ENCODE data around the gene CDC42EP3. TPM values are rescaled to one million over a fixed set of nuclear protein-coding genes. Genes with fewer than 3 reads are reported as not detected.
A peak's percentile ranks its signal among the peaks of the same experiment; 100 is the strongest.

CDC42EP3 gene
- polyA plus RNA-seq, 2 of the 4 experiments (the other 2 are of a cell fraction) = 23.8 to 39.1 TPM

DNA sequence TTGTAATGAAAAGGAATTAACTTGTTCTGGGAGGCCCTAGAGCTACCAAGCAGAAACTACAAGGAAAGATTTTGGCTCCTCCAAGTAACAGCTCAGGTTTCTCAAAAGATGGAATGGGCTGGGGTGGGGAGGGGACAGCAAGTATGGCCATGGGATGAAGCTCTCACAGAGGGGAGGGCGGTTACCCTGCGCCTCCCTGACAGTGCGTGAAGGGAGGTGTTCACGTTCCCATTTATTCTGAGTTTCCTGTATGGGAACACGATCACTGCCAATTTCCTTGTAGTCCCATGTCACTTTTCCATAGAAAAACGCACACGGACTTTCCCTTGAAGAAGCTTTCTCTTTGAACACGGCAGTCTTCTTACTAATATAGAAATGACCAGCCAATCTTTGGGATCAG lies 17.0 kb downstream of the CDC42EP3 start:
- CTCF ChIA-PET = interaction anchor here (0.7 to 3.3 kb wide), 7 partner anchors 12 to 240 kb away, joined by 3 to 13 read pairs (median 4); no protein-coding TSS in a partner anchor
- H3K4me2 ChIP-seq = peak overlapping the region; percentile 25
- H3K9me3 ChIP-seq = no peaks in the 10 kb centered on the region
- peaks cover 89% of the 10 kb centered on the region for H3K4me1 ChIP-seq
- peak overlapping the region; percentile 43 to 85 for H3K27ac ChIP-seq
- no peak for ATAC-seq
- DNase-seq (ENCODE audit: low read depth in 1 of 2, low spot score in 1 of 2) = no peak
- 89% methylated on average over 8 of the region's 8 CpGs for WGBS (ENCODE audit: missing lambda C conversion rate)
- TF ChIP-seq RARB (CRISPR knock-in tag; IDR thresholded peaks at IDR 0.05) = no peak
- no peak for TF ChIP-seq MAZ (IDR thresholded peaks at IDR 0.05; ENCODE audit: borderline replicate concordance, low read depth, low read length)
- TF ChIP-seq MYC (IDR thresholded peaks at IDR 0.05; ENCODE audit: borderline replicate concordance, low read length) = no peak
- TF ChIP-seq TFCP2L1 (CRISPR knock-in tag; IDR thresholded peaks at IDR 0.05) = no peak
- no peak for TF ChIP-seq HDAC2 (IDR thresholded peaks at IDR 0.05)
- TF ChIP-seq, protein P1, sequence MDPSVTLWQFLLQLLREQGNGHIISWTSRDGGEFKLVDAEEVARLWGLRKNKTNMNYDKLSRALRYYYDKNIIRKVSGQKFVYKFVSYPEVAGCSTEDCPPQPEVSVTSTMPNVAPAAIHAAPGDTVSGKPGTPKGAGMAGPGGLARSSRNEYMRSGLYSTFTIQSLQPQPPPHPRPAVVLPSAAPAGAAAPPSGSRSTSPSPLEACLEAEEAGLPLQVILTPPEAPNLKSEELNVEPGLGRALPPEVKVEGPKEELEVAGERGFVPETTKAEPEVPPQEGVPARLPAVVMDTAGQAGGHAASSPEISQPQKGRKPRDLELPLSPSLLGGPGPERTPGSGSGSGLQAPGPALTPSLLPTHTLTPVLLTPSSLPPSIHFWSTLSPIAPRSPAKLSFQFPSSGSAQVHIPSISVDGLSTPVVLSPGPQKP (IDR thresholded peaks at IDR 0.05; ENCODE audit: low read depth, low read length) = no peak
- TF ChIP-seq SREBF2 (IDR thresholded peaks at IDR 0.05) = no peak
- TF ChIP-seq EHF (CRISPR knock-in tag; IDR thresholded peaks at IDR 0.05) = no peak
- TF ChIP-seq KDM5A (IDR thresholded peaks at IDR 0.05) = no peak
- TF ChIP-seq FOXS1 (CRISPR knock-in tag; IDR thresholded peaks at IDR 0.05) = no peak
- no peak for TF ChIP-seq HOXB5 (CRISPR knock-in tag; IDR thresholded peaks at IDR 0.05)
- POLR2A ChIA-PET = no interaction called here
- no peak overlapping the region for H3K4me3 ChIP-seq
- FAIRE-seq = no peak

DNA sequence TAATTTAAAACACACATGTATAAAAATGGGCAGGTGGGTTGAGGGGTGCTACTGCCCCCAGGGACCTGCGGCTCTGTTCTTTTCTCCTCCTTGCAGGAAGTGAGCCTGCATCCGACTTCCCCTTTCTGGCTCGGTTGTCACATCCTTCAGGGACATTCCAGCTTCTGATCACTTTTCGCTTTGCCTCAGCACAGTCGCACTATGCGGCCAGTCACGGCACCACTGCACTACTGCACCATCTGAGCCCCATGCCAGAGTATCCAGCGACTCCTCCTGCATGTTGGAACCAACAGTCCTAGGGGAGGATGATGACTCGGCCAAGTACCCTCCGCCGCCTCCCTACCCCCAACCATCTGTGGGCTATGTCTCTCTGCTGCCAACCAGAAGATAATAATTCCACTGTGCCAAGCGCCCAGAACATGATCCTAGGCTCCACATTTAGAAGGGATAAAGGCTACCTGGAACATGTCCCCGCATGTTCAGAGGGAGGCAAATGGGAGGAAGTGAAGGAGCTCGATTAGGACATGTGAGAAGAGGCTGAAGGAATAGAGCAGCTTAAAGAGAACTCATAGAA lies 17.6 kb downstream of the CDC42EP3 start:
- Histone ChIP-seq H3K4me3 (no peak overlapping the region), H3K4me2 (peak overlapping the region; percentile 25), H3K9me3 (no peaks in the 10 kb centered on the region), H3K27ac (peak overlapping the region; percentile 43 to 85), H3K4me1 (peaks cover 85% of the 10 kb centered on the region)
- TF ChIP-seq JUNB (IDR thresholded peaks at IDR 0.05) (no peak), SMC3 (IDR thresholded peaks at IDR 0.05) (no peak), MAZ (IDR thresholded peaks at IDR 0.05; ENCODE audit: borderline replicate concordance, low read depth, low read length) (no peak), NR3C1 (IDR thresholded peaks at IDR 0.05) (no peak)
- WGBS (ENCODE audit: missing lambda C conversion rate) = 89% methylated on average over 14 of the region's 14 CpGs
- FAIRE-seq = no peak
- CTCF ChIA-PET = interaction anchor here (0.7 to 1.6 kb wide), 7 partner anchors 13 to 239 kb away, joined by 3 to 9 read pairs (median 4); no protein-coding TSS in a partner anchor
- DNase-seq (ENCODE audit: low read depth in 1 of 2, low spot score in 1 of 2) = no peak
- ATAC-seq = 0 out of 6 replicates have a peak, but pooled peaks of 1 of the 2 experiments have one; percentile 17
- POLR2A ChIA-PET = interaction anchor here (0.7 kb wide), 1 partner anchor 276 kb away, joined by 4 read pairs; no protein-coding TSS in a partner anchor

DNA sequence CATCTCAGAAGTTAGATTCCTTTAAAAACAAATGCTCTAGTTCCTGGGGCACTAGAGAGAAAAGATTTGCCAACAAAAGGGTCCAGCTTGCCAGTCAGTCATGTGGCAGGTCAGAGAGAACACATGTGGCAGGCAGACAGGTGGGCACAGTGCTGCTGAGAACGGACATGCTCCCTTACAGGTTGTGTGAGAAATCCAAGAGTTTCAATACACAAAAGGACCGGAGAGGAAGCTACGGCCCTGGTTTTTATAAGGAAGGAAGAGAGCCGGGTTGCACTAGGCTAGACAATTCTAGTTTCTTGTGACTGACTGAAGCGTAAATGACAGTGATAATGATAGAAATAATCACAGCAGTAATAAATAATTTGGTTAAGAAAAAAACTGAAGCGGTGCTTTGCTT lies 18.3 kb downstream of the CDC42EP3 start:
- ChIA-PET CTCF (interaction anchor here (0.9 to 1.6 kb wide), 4 partner anchors 19 to 238 kb away, joined by 3 to 9 read pairs (median 4); no protein-coding TSS in a partner anchor), POLR2A (interaction anchor here (1.0 kb wide), 1 partner anchor 19 kb away, joined by 6 read pairs; no protein-coding TSS in a partner anchor)
- ATAC-seq (no peak), FAIRE-seq (no peak), DNase-seq (ENCODE audit: low read depth in 1 of 2, low spot score in 1 of 2) (no peak)
- Histone ChIP-seq H3K4me3 (no peak overlapping the region), H3K4me1 (peaks cover 86% of the 10 kb centered on the region), H3K9me3 (no peaks in the 10 kb centered on the region), H3K27ac (peak overlapping the region; percentile 43 to 85), H3K4me2 (0 out of 3 replicates have a peak overlapping the region, but pooled peaks have one; percentile 2)
- 92% methylated on average over 6 of the region's 6 CpGs for WGBS (ENCODE audit: missing lambda C conversion rate)
- TF ChIP-seq, protein P2, sequence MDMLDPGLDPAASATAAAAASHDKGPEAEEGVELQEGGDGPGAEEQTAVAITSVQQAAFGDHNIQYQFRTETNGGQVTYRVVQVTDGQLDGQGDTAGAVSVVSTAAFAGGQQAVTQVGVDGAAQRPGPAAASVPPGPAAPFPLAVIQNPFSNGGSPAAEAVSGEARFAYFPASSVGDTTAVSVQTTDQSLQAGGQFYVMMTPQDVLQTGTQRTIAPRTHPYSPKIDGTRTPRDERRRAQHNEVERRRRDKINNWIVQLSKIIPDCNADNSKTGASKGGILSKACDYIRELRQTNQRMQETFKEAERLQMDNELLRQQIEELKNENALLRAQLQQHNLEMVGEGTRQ (IDR thresholded peaks at IDR 0.05) = no peak
- TF ChIP-seq, protein P3, sequence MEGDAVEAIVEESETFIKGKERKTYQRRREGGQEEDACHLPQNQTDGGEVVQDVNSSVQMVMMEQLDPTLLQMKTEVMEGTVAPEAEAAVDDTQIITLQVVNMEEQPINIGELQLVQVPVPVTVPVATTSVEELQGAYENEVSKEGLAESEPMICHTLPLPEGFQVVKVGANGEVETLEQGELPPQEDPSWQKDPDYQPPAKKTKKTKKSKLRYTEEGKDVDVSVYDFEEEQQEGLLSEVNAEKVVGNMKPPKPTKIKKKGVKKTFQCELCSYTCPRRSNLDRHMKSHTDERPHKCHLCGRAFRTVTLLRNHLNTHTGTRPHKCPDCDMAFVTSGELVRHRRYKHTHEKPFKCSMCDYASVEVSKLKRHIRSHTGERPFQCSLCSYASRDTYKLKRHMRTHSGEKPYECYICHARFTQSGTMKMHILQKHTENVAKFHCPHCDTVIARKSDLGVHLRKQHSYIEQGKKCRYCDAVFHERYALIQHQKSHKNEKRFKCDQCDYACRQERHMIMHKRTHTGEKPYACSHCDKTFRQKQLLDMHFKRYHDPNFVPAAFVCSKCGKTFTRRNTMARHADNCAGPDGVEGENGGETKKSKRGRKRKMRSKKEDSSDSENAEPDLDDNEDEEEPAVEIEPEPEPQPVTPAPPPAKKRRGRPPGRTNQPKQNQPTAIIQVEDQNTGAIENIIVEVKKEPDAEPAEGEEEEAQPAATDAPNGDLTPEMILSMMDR (IDR thresholded peaks at IDR 0.05) = no peak
- TF ChIP-seq NPAS2 (CRISPR knock-in tag; IDR thresholded peaks at IDR 0.05; ENCODE audit: borderline replicate concordance) (no peak), ESRRA (IDR thresholded peaks at IDR 0.05; ENCODE audit: borderline replicate concordance, low read length) (no peak), TP53 (CRISPR knock-in tag; IDR thresholded peaks at IDR 0.05) (no peak), NFE2L2 (conservative IDR thresholded peaks at IDR 0.05; ENCODE audit: low read length) (no peak), ZC3H11A (IDR thresholded peaks at IDR 0.05) (no peak)
- TF ChIP-seq, protein P4, sequence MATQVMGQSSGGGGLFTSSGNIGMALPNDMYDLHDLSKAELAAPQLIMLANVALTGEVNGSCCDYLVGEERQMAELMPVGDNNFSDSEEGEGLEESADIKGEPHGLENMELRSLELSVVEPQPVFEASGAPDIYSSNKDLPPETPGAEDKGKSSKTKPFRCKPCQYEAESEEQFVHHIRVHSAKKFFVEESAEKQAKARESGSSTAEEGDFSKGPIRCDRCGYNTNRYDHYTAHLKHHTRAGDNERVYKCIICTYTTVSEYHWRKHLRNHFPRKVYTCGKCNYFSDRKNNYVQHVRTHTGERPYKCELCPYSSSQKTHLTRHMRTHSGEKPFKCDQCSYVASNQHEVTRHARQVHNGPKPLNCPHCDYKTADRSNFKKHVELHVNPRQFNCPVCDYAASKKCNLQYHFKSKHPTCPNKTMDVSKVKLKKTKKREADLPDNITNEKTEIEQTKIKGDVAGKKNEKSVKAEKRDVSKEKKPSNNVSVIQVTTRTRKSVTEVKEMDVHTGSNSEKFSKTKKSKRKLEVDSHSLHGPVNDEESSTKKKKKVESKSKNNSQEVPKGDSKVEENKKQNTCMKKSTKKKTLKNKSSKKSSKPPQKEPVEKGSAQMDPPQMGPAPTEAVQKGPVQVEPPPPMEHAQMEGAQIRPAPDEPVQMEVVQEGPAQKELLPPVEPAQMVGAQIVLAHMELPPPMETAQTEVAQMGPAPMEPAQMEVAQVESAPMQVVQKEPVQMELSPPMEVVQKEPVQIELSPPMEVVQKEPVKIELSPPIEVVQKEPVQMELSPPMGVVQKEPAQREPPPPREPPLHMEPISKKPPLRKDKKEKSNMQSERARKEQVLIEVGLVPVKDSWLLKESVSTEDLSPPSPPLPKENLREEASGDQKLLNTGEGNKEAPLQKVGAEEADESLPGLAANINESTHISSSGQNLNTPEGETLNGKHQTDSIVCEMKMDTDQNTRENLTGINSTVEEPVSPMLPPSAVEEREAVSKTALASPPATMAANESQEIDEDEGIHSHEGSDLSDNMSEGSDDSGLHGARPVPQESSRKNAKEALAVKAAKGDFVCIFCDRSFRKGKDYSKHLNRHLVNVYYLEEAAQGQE (IDR thresholded peaks at IDR 0.05) = no peak
- TF ChIP-seq, protein P5, sequence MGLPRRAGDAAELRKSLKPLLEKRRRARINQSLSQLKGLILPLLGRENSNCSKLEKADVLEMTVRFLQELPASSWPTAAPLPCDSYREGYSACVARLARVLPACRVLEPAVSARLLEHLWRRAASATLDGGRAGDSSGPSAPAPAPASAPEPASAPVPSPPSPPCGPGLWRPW (IDR thresholded peaks at IDR 0.05) = no peak

Data from A549 (cell line).